ENCODE measurements around the gene DIP2C. TPM values are rescaled to one million over a fixed set of nuclear protein-coding genes. Genes with fewer than 3 reads are reported as not detected.

DIP2C gene
- total and polyA plus RNA-seq, 7 experiments from 2014 or later: 1.1 to 8.7 (median 4.5) TPM

GRCh38 chr10:354901-355617 is 334.4 kb downstream of the DIP2C start:
- no peaks in the 10 kb centered on the region for H3K9me3 Mint-ChIP-seq
- H3K4me1 ChIP-seq (ENCODE audit: control insufficient read depth in 2 of 2, insufficient read depth in 2 of 2, low read length in 2 of 2): peaks cover 6 to 15% of the 10 kb centered on the region in 2 donors
- peak overlapping the region in 1 of 9 donors; percentile 3 for H3K27ac Mint-ChIP-seq
- peaks cover 0 to 8% (median 0%) of the 10 kb centered on the region in 5 donors for H3K36me3 Mint-ChIP-seq
- H3K27me3 Mint-ChIP-seq: no peaks in the 10 kb centered on the region
- intact Hi-C loops (cut with micrococcal nuclease): no loop called here
- H3K9me3 ChIP-seq (ENCODE audit: control insufficient read depth in 2 of 3, low read length in 3 of 3): no peaks in the 10 kb centered on the region
- no peak for ATAC-seq
- CTCF ChIA-PET: no interaction called here
- no peaks in the 10 kb centered on the region for H3K36me3 ChIP-seq (ENCODE audit: control insufficient read depth in 2 of 3, insufficient read depth in 3 of 3, low read length in 3 of 3)
- no peak overlapping the region for H3K4me3 ChIP-seq (ENCODE audit: low read length)
- H3K4me1 Mint-ChIP-seq: peaks cover 0 to 25% (median 20%) of the 10 kb centered on the region in 7 donors
- no peaks in the 10 kb centered on the region for H3K27me3 ChIP-seq (ENCODE audit: control insufficient read depth in 2 of 2, insufficient read depth in 2 of 2, low read length in 2 of 2)
- H3K27ac ChIP-seq (ENCODE audit: low read depth, low read length): no peak overlapping the region
- POLR2A ChIA-PET: no interaction called here
- H3K4me3 Mint-ChIP-seq: no peak overlapping the region
- DNase-seq: no peak

- H3K9me3 ChIP-seq (ENCODE audit: control insufficient read depth in 2 of 3, low read length in 3 of 3): no peaks in the 10 kb centered on the region
- ATAC-seq (no peak), DNase-seq (no peak)
- POLR2A ChIA-PET: interaction anchor here (1.4 kb wide), 1 partner anchor 118 kb away, joined by 3 read pairs; no protein-coding TSS in a partner anchor
- no peak overlapping the region for H3K4me3 ChIP-seq (ENCODE audit: low read length)
- intact Hi-C loops (cut with micrococcal nuclease): loop anchor here in 1 of 2 donors (1.0 to 2.0 kb wide), 2 partner anchors 24 to 118 kb away; no protein-coding TSS in a partner anchor
- H3K36me3 Mint-ChIP-seq: peaks cover 0 to 14% (median 3%) of the 10 kb centered on the region in 5 donors
- peak overlapping the region in 8 of 9 donors; percentile 20 to 90 (median 65) for H3K27ac Mint-ChIP-seq
- CTCF ChIA-PET: interaction anchor here (1.1 kb wide), 1 partner anchor 23 kb away, joined by 6 read pairs; no protein-coding TSS in a partner anchor
- H3K4me1 Mint-ChIP-seq: peaks cover 0 to 25% (median 21%) of the 10 kb centered on the region in 7 donors
- peaks cover 0 to 3% (median 0%) of the 10 kb centered on the region in 11 donors for H3K9me3 Mint-ChIP-seq
- no peaks in the 10 kb centered on the region for H3K27me3 ChIP-seq (ENCODE audit: control insufficient read depth in 2 of 2, insufficient read depth in 2 of 2, low read length in 2 of 2)
- H3K27me3 Mint-ChIP-seq: no peaks in the 10 kb centered on the region
- no peak overlapping the region for H3K27ac ChIP-seq (ENCODE audit: low read depth, low read length)
- H3K4me3 Mint-ChIP-seq: peak overlapping the region in 8 of 10 donors; percentile 19 to 60 (median 43)
- no peaks in the 10 kb centered on the region for H3K36me3 ChIP-seq (ENCODE audit: control insufficient read depth in 2 of 3, insufficient read depth in 3 of 3, low read length in 3 of 3)
- peaks cover 6 to 15% of the 10 kb centered on the region in 2 donors for H3K4me1 ChIP-seq (ENCODE audit: control insufficient read depth in 2 of 2, insufficient read depth in 2 of 2, low read length in 2 of 2)
Measured at GRCh38 chr10:352476-353235, 336.8 kb downstream of the DIP2C start.

DNA sequence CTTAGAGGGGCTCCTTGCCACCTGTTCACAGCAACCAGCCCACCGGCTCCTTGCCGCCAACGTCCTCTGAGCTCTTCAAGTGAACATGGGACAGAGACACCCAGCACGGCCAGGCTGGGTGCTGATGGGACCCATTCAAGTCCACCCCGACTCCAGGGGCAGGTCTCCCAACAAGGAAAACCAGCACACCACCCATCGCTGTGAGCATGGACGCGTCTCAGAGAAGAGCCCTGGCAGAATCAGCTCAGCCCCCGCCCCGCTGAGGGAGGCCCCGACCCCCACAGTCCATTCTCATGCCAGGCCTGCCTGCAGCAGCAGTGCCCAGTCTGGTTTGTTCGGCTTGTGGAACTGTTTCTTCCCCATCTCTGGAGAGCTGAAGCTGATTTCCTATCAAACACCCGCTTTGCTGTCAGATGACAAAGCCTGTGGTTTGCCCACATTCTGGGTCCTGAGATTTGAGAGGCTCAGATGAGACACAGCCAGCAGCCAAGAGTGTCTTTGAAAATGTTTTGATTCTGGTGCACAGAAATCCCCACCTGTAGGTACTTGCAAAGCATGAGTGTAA is 337.6 kb downstream of the DIP2C start:
- intact Hi-C loops (cut with micrococcal nuclease): loop anchor here in 1 of 2 donors (1.0 to 2.0 kb wide), 2 partner anchors 23 to 118 kb away; no protein-coding TSS in a partner anchor
- H3K27ac ChIP-seq (ENCODE audit: low read depth, low read length): no peak overlapping the region
- ATAC-seq (peak; percentile 81), DNase-seq (peak in 7 of 9 donors; percentile 31 to 68 (median 53))
- Mint-ChIP-seq H3K27me3 (no peaks in the 10 kb centered on the region), H3K4me1 (peaks cover 0 to 25% (median 21%) of the 10 kb centered on the region in 7 donors), H3K27ac (peak overlapping the region in 8 of 9 donors; percentile 50 to 87 (median 70)), H3K36me3 (peaks cover 0 to 14% (median 3%) of the 10 kb centered on the region in 5 donors), H3K9me3 (peaks cover 0 to 4% (median 0%) of the 10 kb centered on the region in 11 donors), H3K4me3 (peak overlapping the region in 8 of 10 donors; percentile 19 to 60 (median 46))
- POLR2A ChIA-PET: interaction anchor here (1.4 kb wide), 1 partner anchor 118 kb away, joined by 3 read pairs; no protein-coding TSS in a partner anchor
- H3K4me3 ChIP-seq (ENCODE audit: low read length): no peak overlapping the region
- H3K36me3 ChIP-seq (ENCODE audit: control insufficient read depth in 2 of 3, insufficient read depth in 3 of 3, low read length in 3 of 3): no peaks in the 10 kb centered on the region
- H3K9me3 ChIP-seq (ENCODE audit: control insufficient read depth in 2 of 3, low read length in 3 of 3): no peaks in the 10 kb centered on the region
- no peaks in the 10 kb centered on the region for H3K27me3 ChIP-seq (ENCODE audit: control insufficient read depth in 2 of 2, insufficient read depth in 2 of 2, low read length in 2 of 2)
- peaks cover 6 to 15% of the 10 kb centered on the region in 2 donors for H3K4me1 ChIP-seq (ENCODE audit: control insufficient read depth in 2 of 2, insufficient read depth in 2 of 2, low read length in 2 of 2)
- CTCF ChIA-PET: interaction anchor here (0.8 to 1.1 kb wide), 2 partner anchors 22 to 26 kb away, joined by 3 to 6 read pairs; no protein-coding TSS in a partner anchor

DNA sequence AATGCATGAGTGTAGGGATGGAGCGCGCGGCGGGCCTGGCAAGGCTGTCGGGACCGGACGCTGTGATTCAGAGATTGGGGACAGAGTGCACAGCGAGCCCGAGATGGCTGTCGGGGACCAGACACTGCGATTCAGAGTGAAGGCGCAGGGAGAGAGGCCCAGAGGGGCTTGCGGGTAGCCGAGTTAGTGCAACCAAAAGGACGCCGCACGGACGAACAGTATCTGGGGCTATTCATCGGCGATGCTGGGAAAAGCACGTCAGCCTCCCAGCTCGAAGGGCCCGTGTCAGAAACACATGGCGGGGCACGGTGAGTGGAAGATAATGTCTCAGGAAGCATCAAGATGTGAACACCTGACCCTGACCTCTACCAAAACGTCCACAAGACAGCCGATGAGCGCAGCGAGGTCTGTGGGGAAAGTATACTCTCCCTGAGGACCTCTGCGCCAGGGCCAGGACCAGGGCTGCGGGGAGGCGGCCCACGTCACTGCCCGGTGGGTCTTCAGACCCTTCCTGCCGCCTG is 338.4 kb downstream of the DIP2C start:
- Histone ChIP-seq H3K27me3 (ENCODE audit: control insufficient read depth in 2 of 2, insufficient read depth in 2 of 2, low read length in 2 of 2) (no peaks in the 10 kb centered on the region), H3K4me1 (ENCODE audit: control insufficient read depth in 2 of 2, insufficient read depth in 2 of 2, low read length in 2 of 2) (peaks cover 6 to 15% of the 10 kb centered on the region in 2 donors), H3K27ac (ENCODE audit: low read depth, low read length) (no peak overlapping the region), H3K36me3 (ENCODE audit: control insufficient read depth in 2 of 3, insufficient read depth in 3 of 3, low read length in 3 of 3) (no peaks in the 10 kb centered on the region), H3K4me3 (ENCODE audit: low read length) (no peak overlapping the region), H3K9me3 (ENCODE audit: control insufficient read depth in 2 of 3, low read length in 3 of 3) (no peaks in the 10 kb centered on the region)
- Mint-ChIP-seq H3K4me3 (peak overlapping the region in 4 of 10 donors; percentile 35 to 60 (median 52)), H3K27me3 (no peaks in the 10 kb centered on the region), H3K36me3 (peaks cover 0 to 13% (median 5%) of the 10 kb centered on the region in 5 donors), H3K27ac (peak overlapping the region in 4 of 9 donors; percentile 21 to 68 (median 48)), H3K9me3 (peaks cover 0 to 4% (median 0%) of the 10 kb centered on the region in 11 donors), H3K4me1 (peaks cover 0 to 25% (median 21%) of the 10 kb centered on the region in 7 donors)
- no peak for ATAC-seq
- intact Hi-C loops (cut with micrococcal nuclease): no loop called here
- POLR2A ChIA-PET: no interaction called here
- DNase-seq: no peak
- CTCF ChIA-PET: interaction anchor here (1.1 kb wide), 1 partner anchor 21 kb away, joined by 6 read pairs; no protein-coding TSS in a partner anchor

GRCh38 chr10:349081-349480 is 340.4 kb downstream of the DIP2C start:
- Histone ChIP-seq H3K4me3 (ENCODE audit: low read length) (no peak overlapping the region), H3K36me3 (ENCODE audit: control insufficient read depth in 2 of 3, insufficient read depth in 3 of 3, low read length in 3 of 3) (no peaks in the 10 kb centered on the region), H3K27me3 (ENCODE audit: control insufficient read depth in 2 of 2, insufficient read depth in 2 of 2, low read length in 2 of 2) (no peaks in the 10 kb centered on the region), H3K9me3 (ENCODE audit: control insufficient read depth in 2 of 3, low read length in 3 of 3) (no peaks in the 10 kb centered on the region), H3K27ac (ENCODE audit: low read depth, low read length) (no peak overlapping the region), H3K4me1 (ENCODE audit: control insufficient read depth in 2 of 2, insufficient read depth in 2 of 2, low read length in 2 of 2) (peaks cover 6 to 15% of the 10 kb centered on the region in 2 donors)
- peaks cover 0 to 4% (median 0%) of the 10 kb centered on the region in 11 donors for H3K9me3 Mint-ChIP-seq
- no peak overlapping the region for H3K4me3 Mint-ChIP-seq
- H3K27me3 Mint-ChIP-seq: no peaks in the 10 kb centered on the region
- ATAC-seq: no peak
- ChIA-PET CTCF (no interaction called here), POLR2A (no interaction called here)
- no peak for DNase-seq
- peaks cover 0 to 25% (median 21%) of the 10 kb centered on the region in 7 donors for H3K4me1 Mint-ChIP-seq
- peaks cover 0 to 11% (median 5%) of the 10 kb centered on the region in 5 donors for H3K36me3 Mint-ChIP-seq
- intact Hi-C loops (cut with micrococcal nuclease): no loop called here
- H3K27ac Mint-ChIP-seq: peak overlapping the region in 1 of 9 donors; percentile 27

GRCh38 chr10:348456-348855 is 341.0 kb downstream of the DIP2C start:
- no peaks in the 10 kb centered on the region for H3K9me3 ChIP-seq (ENCODE audit: control insufficient read depth in 2 of 3, low read length in 3 of 3)
- H3K4me3 ChIP-seq (ENCODE audit: low read length): no peak overlapping the region
- ATAC-seq (no peak), DNase-seq (no peak)
- H3K27me3 ChIP-seq (ENCODE audit: control insufficient read depth in 2 of 2, insufficient read depth in 2 of 2, low read length in 2 of 2): no peaks in the 10 kb centered on the region
- intact Hi-C loops (cut with micrococcal nuclease): no loop called here
- CTCF ChIA-PET: no interaction called here
- H3K9me3 Mint-ChIP-seq: peaks cover 0 to 4% (median 0%) of the 10 kb centered on the region in 11 donors
- no peak overlapping the region for H3K27ac ChIP-seq (ENCODE audit: low read depth, low read length)
- POLR2A ChIA-PET: no interaction called here
- H3K4me1 Mint-ChIP-seq: peaks cover 0 to 25% (median 21%) of the 10 kb centered on the region in 7 donors
- H3K4me3 Mint-ChIP-seq: no peak overlapping the region
- no peaks in the 10 kb centered on the region for H3K27me3 Mint-ChIP-seq
- H3K4me1 ChIP-seq (ENCODE audit: control insufficient read depth in 2 of 2, insufficient read depth in 2 of 2, low read length in 2 of 2): peaks cover 6 to 15% of the 10 kb centered on the region in 2 donors
- peaks cover 0 to 11% (median 5%) of the 10 kb centered on the region in 5 donors for H3K36me3 Mint-ChIP-seq
- H3K36me3 ChIP-seq (ENCODE audit: control insufficient read depth in 2 of 3, insufficient read depth in 3 of 3, low read length in 3 of 3): no peaks in the 10 kb centered on the region
- H3K27ac Mint-ChIP-seq: no peak overlapping the region
